SK-N-SH (cell line): ENCODE results near the gene GRB10.

ENCODE experiments used
- MEF2A ChIP-seq: IDR thresholded peaks from 2 replicates; pipeline ENCODE4 v1.4.0; 2012; ENCODE audit warnings: low read depth, borderline replicate concordance
- MXI1 ChIP-seq: IDR thresholded peaks from 2 replicates; pipeline ENCODE4 v1.6.1; 2012; ENCODE audit warnings: mild to moderate bottlenecking, low read depth, low read length, improper control_type of control experiment
- USF2 ChIP-seq: fragments of 150-350 bp; IDR thresholded peaks from 2 replicates; pipeline ENCODE4 v1.6.1; 2017; ENCODE audit warnings: antibody characterized with exemption, low read length, low read depth, borderline replicate concordance

DNA sequence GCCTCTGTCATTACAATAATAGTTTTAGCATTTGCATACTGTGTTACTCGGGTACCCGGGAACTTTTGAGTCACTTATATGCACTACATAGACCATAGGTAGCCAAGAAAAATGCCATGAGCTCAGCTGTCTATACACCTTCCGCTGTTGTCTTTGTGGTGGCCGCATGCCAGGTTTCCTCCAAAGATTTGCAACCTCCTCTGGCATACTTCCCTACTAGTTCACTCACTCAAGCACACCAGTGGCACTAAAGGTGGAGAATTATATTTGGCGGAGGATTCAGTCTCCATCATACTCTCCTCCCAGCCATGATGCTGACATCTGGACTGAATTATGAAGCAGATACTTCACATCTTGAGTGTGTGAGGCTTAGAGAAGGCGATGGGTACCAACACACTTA lies 35.6 kb upstream of the GRB10 start:
- TF ChIP-seq MEF2A (no peak), MXI1 (no peak), USF2 (no peak)
